ENCODE measurements around the gene MRFAP1. TPM values are rescaled to one million over a fixed set of nuclear protein-coding genes. Genes with fewer than 3 reads are reported as not detected.
"Not testable (repeated sequence)": the region's sequence is repeated elsewhere in the genome, so short reads cannot be mapped to it uniquely, and the experiment has no call there.

MRFAP1 gene
- polyA plus RNA-seq, 1 donor from 2014 or later = 130 TPM

GRCh38 chr4:6618386-6619115 is 21.9 kb upstream of the MRFAP1 start:
- Mint-ChIP-seq H3K27ac (no peak overlapping the region), H3K36me3 (peaks cover 18% of the 10 kb centered on the region), H3K4me3 (peak overlapping the region in 1 of 4 donors; percentile 25), H3K4me1 (no peaks in the 10 kb centered on the region), H3K9me3 (peaks cover 0 to 5% (median 0%) of the 10 kb centered on the region in 3 donors), H3K27me3 (no peaks in the 10 kb centered on the region)

GRCh38 chr4:6619116-6619465 is 21.4 kb upstream of the MRFAP1 start:
- Mint-ChIP-seq H3K4me3 (no peak overlapping the region), H3K9me3 (peaks cover 0 to 5% (median 0%) of the 10 kb centered on the region in 3 donors), H3K4me1 (no peaks in the 10 kb centered on the region), H3K27me3 (no peaks in the 10 kb centered on the region), H3K36me3 (peaks cover 18% of the 10 kb centered on the region), H3K27ac (no peak overlapping the region)

- Mint-ChIP-seq H3K27me3 (no peaks in the 10 kb centered on the region), H3K27ac (peak overlapping the region in 1 of 3 donors; percentile 69), H3K4me3 (no peak overlapping the region), H3K9me3 (peaks cover 0 to 5% (median 0%) of the 10 kb centered on the region in 3 donors), H3K36me3 (peaks cover 18% of the 10 kb centered on the region), H3K4me1 (no peaks in the 10 kb centered on the region)
Observed at GRCh38 chr4:6619466-6620255, 20.8 kb upstream of the MRFAP1 start.

- Mint-ChIP-seq H3K4me3 (no peak overlapping the region), H3K27ac (peak overlapping the region in 1 of 3 donors; percentile 69), H3K27me3 (no peaks in the 10 kb centered on the region), H3K36me3 (peaks cover 18% of the 10 kb centered on the region), H3K4me1 (no peaks in the 10 kb centered on the region), H3K9me3 (peaks cover 0 to 5% (median 0%) of the 10 kb centered on the region in 3 donors)
Observed at GRCh38 chr4:6620296-6620695, 20.2 kb upstream of the MRFAP1 start.

GRCh38 chr4:6620891-6621555 is 19.5 kb upstream of the MRFAP1 start:
- Mint-ChIP-seq H3K4me3 (no peak overlapping the region), H3K27ac (no peak overlapping the region), H3K36me3 (peaks cover 16% of the 10 kb centered on the region), H3K9me3 (peaks cover 0 to 5% (median 0%) of the 10 kb centered on the region in 3 donors), H3K4me1 (no peaks in the 10 kb centered on the region), H3K27me3 (no peaks in the 10 kb centered on the region)

- no peak overlapping the region for H3K4me3 Mint-ChIP-seq
- peaks cover 0 to 3% (median 0%) of the 10 kb centered on the region in 3 donors for H3K9me3 Mint-ChIP-seq
- H3K27ac Mint-ChIP-seq = no peak overlapping the region
- H3K36me3 Mint-ChIP-seq = peaks cover 14% of the 10 kb centered on the region
- H3K4me1 Mint-ChIP-seq = no peaks in the 10 kb centered on the region
- no peaks in the 10 kb centered on the region for H3K27me3 Mint-ChIP-seq
Observed at GRCh38 chr4:6621556-6621927, 18.9 kb upstream of the MRFAP1 start.

GRCh38 chr4:6622744-6623143 is 17.7 kb upstream of the MRFAP1 start:
- peaks cover 0 to 3% (median 0%) of the 10 kb centered on the region in 3 donors for H3K9me3 Mint-ChIP-seq
- no peak overlapping the region for H3K4me3 Mint-ChIP-seq
- peak overlapping the region in 1 of 3 donors; percentile 78 for H3K27ac Mint-ChIP-seq
- peaks cover 11% of the 10 kb centered on the region for H3K36me3 Mint-ChIP-seq
- H3K4me1 Mint-ChIP-seq = no peaks in the 10 kb centered on the region
- no peaks in the 10 kb centered on the region for H3K27me3 Mint-ChIP-seq

- Mint-ChIP-seq H3K9me3 (peaks cover 0 to 3% (median 0%) of the 10 kb centered on the region in 3 donors), H3K36me3 (peaks cover 6% of the 10 kb centered on the region), H3K4me3 (no peak overlapping the region), H3K4me1 (no peaks in the 10 kb centered on the region), H3K27ac (no peak overlapping the region), H3K27me3 (no peaks in the 10 kb centered on the region)
Observed at GRCh38 chr4:6625256-6625655, 15.2 kb upstream of the MRFAP1 start.

- Mint-ChIP-seq H3K4me3 (no peak overlapping the region), H3K27me3 (no peaks in the 10 kb centered on the region), H3K27ac (no peak overlapping the region), H3K4me1 (no peaks in the 10 kb centered on the region), H3K36me3 (peaks cover under 1% of the 10 kb centered on the region), H3K9me3 (peaks cover 0 to 3% (median 0%) of the 10 kb centered on the region in 3 donors)
Observed at GRCh38 chr4:6626066-6626465, 14.4 kb upstream of the MRFAP1 start.

GRCh38 chr4:6627832-6628231 is 12.7 kb upstream of the MRFAP1 start:
- no peaks in the 10 kb centered on the region for H3K4me1 Mint-ChIP-seq
- H3K27me3 Mint-ChIP-seq = no peaks in the 10 kb centered on the region
- no peaks in the 10 kb centered on the region for H3K9me3 Mint-ChIP-seq
- no peak overlapping the region for H3K27ac Mint-ChIP-seq
- H3K4me3 Mint-ChIP-seq = no peak overlapping the region
- no peaks in the 10 kb centered on the region for H3K36me3 Mint-ChIP-seq

GRCh38 chr4:6628484-6628883 is 12.0 kb upstream of the MRFAP1 start:
- H3K27me3 Mint-ChIP-seq, H3K36me3 Mint-ChIP-seq, H3K27ac Mint-ChIP-seq, H3K9me3 Mint-ChIP-seq, H3K4me3 Mint-ChIP-seq, H3K4me1 Mint-ChIP-seq: not testable (repeated sequence)

GRCh38 chr4:6632125-6632524 is 8.4 kb upstream of the MRFAP1 start:
- no peaks in the 10 kb centered on the region for H3K36me3 Mint-ChIP-seq
- H3K4me3 Mint-ChIP-seq = no peak overlapping the region
- no peak overlapping the region for H3K27ac Mint-ChIP-seq
- no peaks in the 10 kb centered on the region for H3K27me3 Mint-ChIP-seq
- H3K4me1 Mint-ChIP-seq = no peaks in the 10 kb centered on the region
- no peaks in the 10 kb centered on the region for H3K9me3 Mint-ChIP-seq

- Mint-ChIP-seq H3K27me3 (no peaks in the 10 kb centered on the region), H3K36me3 (no peaks in the 10 kb centered on the region), H3K4me3 (no peak overlapping the region), H3K9me3 (no peaks in the 10 kb centered on the region), H3K4me1 (no peaks in the 10 kb centered on the region), H3K27ac (peak overlapping the region in 1 of 3 donors; percentile 13)
Observed at GRCh38 chr4:6633091-6633906, 7.2 kb upstream of the MRFAP1 start.

- H3K4me1 Mint-ChIP-seq = no peaks in the 10 kb centered on the region
- no peak overlapping the region for H3K4me3 Mint-ChIP-seq
- no peaks in the 10 kb centered on the region for H3K36me3 Mint-ChIP-seq
- no peaks in the 10 kb centered on the region for H3K9me3 Mint-ChIP-seq
- H3K27me3 Mint-ChIP-seq = no peaks in the 10 kb centered on the region
- H3K27ac Mint-ChIP-seq = no peak overlapping the region
Observed at GRCh38 chr4:6634746-6635145, 5.7 kb upstream of the MRFAP1 start.
